ENCODE measurements around the gene MRPL45.

GRCh38 chr17:38354466-38354865 is 57.5 kb downstream of the MRPL45 start:
- no peak for TF ChIP-seq CTCF (IDR thresholded peaks at IDR 0.05; ENCODE audit: poor library complexity, severe bottlenecking)
- TF ChIP-seq EZH2 (IDR thresholded peaks at IDR 0.05; ENCODE audit: borderline replicate concordance, insufficient read depth, low read length, poor library complexity, severe bottlenecking) = no peak
- no peak for TF ChIP-seq SMC3 (conservative IDR thresholded peaks at IDR 0.05; ENCODE audit: poor library complexity)
- TF ChIP-seq POLR2AphosphoS5 (IDR thresholded peaks at IDR 0.05) = no peak
- TF ChIP-seq TAF1 (IDR thresholded peaks at IDR 0.05; ENCODE audit: low read depth) = no peak
- TF ChIP-seq RAD21 (conservative IDR thresholded peaks at IDR 0.05) = no peak
- no peak for TF ChIP-seq EP300 (conservative IDR thresholded peaks at IDR 0.05; ENCODE audit: poor library complexity, severe bottlenecking)

All from neural cell (in vitro differentiated cells).